Colon (tissue), 2 donors: Measurements from ENCODE around the gene SERTAD2.

Experiments used
- FAIRE-seq: peaks from 2 replicates; lab custom pipeline; 2012; peaks lifted over from hg19 to GRCh38; lab: Jason Lieb, UNC
- donor health status: control.
- donor health status: control.

Gene SERTAD2

GRCh38 chr2:64653109-64654062 is at the start of gene SERTAD2:
SERTAD2 (minus strand) TSS chr2:64653913; CDS start chr2:64636871, 17,042 bp downstream.
- no peak for FAIRE-seq

- FAIRE-seq = no peak
Observed at GRCh38 chr2:64700133-64700809, 46.6 kb upstream of the SERTAD2 start.

GRCh38 chr2:64699712-64700111 is 46.0 kb upstream of the SERTAD2 start:
- FAIRE-seq = no peak

- FAIRE-seq = no peak
Observed at GRCh38 chr2:64698668-64699444, 45.1 kb upstream of the SERTAD2 start.

GRCh38 chr2:64698177-64698643 is 44.5 kb upstream of the SERTAD2 start:
- no peak for FAIRE-seq

- no peak for FAIRE-seq
Observed at GRCh38 chr2:64697297-64698176, 43.8 kb upstream of the SERTAD2 start.

- no peak for FAIRE-seq
Observed at GRCh38 chr2:64696636-64697035, 42.9 kb upstream of the SERTAD2 start.

- FAIRE-seq = no peak
Observed at GRCh38 chr2:64695721-64696261, 42.1 kb upstream of the SERTAD2 start.

GRCh38 chr2:64692401-64692800 is 38.7 kb upstream of the SERTAD2 start:
- no peak for FAIRE-seq

- no peak for FAIRE-seq
Observed at GRCh38 chr2:64688909-64689308, 35.2 kb upstream of the SERTAD2 start.

- no peak for FAIRE-seq
Observed at GRCh38 chr2:64686283-64686956, 32.7 kb upstream of the SERTAD2 start.

- FAIRE-seq = no peak
Observed at GRCh38 chr2:64685430-64685829, 31.7 kb upstream of the SERTAD2 start.

- FAIRE-seq = no peak
Observed at GRCh38 chr2:64683771-64684510, 30.2 kb upstream of the SERTAD2 start.

GRCh38 chr2:64681479-64681967 is 27.8 kb upstream of the SERTAD2 start:
- FAIRE-seq = peak; percentile 28

- no peak for FAIRE-seq
Observed at GRCh38 chr2:64679673-64680425, 26.1 kb upstream of the SERTAD2 start.

GRCh38 chr2:64678771-64679590 is 25.3 kb upstream of the SERTAD2 start:
- FAIRE-seq = no peak

GRCh38 chr2:64677530-64677929 is 23.8 kb upstream of the SERTAD2 start:
- FAIRE-seq = no peak

GRCh38 chr2:64675860-64676259 is 22.1 kb upstream of the SERTAD2 start:
- no peak for FAIRE-seq
